Measurements from ENCODE around the gene WNT11. TPM values are rescaled to one million over a fixed set of nuclear protein-coding genes. Genes with fewer than 3 reads are reported as not detected.

The WNT11 gene
- total and polyA plus RNA-seq, 9 donors = 10.1 to 24.8 (median 14.1) TPM

DNA sequence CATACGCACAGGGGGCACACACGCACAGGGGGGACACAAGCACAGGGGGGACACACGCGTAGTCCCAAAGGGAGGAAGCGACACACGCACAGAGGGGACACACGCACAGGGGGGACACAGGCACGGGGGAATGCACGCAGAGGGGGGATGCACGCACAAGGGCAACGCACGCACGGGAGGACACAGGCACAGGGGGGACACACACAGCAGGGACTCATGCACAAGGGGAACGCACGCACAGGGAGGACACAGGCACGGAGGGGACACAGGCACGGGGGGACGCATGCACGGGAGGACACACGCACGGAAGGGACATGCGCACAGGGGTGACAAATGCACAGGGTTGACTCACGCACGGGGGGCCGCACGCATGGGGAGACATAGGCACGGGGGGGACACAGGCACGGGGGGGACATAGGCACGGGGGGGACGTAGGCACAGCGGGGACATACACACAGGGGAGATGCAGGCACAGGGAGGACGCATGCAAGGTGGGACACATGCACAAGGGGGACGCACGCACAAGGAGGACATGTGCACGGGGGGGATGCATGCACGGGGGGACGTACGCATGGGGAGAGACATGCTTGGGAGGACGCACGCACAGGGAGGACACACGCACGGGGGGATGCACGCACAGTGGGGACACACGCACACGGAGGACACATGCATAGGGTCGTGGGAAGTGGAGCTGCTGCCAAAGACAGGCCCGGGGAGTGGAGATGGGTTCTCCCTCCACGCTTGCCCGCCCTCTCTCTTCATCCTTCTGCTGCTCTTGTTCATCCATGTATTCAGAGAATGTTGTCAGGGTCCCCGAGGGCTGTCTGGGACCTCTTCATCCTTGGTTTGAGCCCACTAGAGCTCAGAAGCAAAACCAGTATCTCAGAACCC is 41.2 kb downstream of the WNT11 start:
- no peak overlapping the region for H3K27ac ChIP-seq (ENCODE audit: low read length)
- no peak overlapping the region for H3K4me3 ChIP-seq (ENCODE audit: low read length)
- no peak for DNase-seq
- no peaks in the 10 kb centered on the region for H3K9me3 ChIP-seq (replicated peaks; ENCODE audit: control insufficient read depth, low read depth, low read length)
- peaks cover 16% of the 10 kb centered on the region for H3K27me3 ChIP-seq (ENCODE audit: control insufficient read depth, insufficient read depth, low read length)
- WGBS (ENCODE audit: insufficient coverage) = 86% methylated on average over 45 of the region's 50 CpGs
- no peaks in the 10 kb centered on the region for H3K36me3 ChIP-seq (ENCODE audit: control insufficient read depth, insufficient read depth, low read length)
- H3K4me1 ChIP-seq (ENCODE audit: control insufficient read depth, insufficient read depth, low read length) = peaks cover 37% of the 10 kb centered on the region

DNA sequence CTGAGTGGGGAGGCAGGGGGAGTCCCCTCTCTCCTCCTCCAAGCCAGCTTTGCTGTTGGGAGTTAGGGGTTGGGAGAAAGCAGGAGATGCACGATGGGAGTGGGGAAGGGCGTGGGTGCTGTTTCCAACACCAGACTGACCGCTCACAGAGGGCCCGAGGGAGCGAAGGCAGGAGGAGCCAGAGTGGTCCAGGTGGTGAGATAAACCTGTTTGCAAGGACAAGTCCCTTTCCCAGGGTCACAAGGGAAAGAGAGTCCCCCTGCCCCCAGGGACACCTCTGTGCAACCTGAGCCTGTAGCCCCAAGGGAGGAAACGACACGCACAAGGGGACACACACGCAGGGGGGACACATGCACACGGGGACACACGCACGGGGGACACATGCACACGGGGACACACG is 42.2 kb downstream of the WNT11 start:
- DNase-seq = no peak
- no peak overlapping the region for H3K27ac ChIP-seq (ENCODE audit: low read length)
- WGBS (ENCODE audit: insufficient coverage) = 68% methylated on average over 7 of the region's 13 CpGs
- no peaks in the 10 kb centered on the region for H3K9me3 ChIP-seq (replicated peaks; ENCODE audit: control insufficient read depth, low read depth, low read length)
- no peak overlapping the region for H3K4me3 ChIP-seq (ENCODE audit: low read length)
- no peaks in the 10 kb centered on the region for H3K36me3 ChIP-seq (ENCODE audit: control insufficient read depth, insufficient read depth, low read length)
- peaks cover 42% of the 10 kb centered on the region for H3K4me1 ChIP-seq (ENCODE audit: control insufficient read depth, insufficient read depth, low read length)
- H3K27me3 ChIP-seq (ENCODE audit: control insufficient read depth, insufficient read depth, low read length) = peaks cover 16% of the 10 kb centered on the region

DNA sequence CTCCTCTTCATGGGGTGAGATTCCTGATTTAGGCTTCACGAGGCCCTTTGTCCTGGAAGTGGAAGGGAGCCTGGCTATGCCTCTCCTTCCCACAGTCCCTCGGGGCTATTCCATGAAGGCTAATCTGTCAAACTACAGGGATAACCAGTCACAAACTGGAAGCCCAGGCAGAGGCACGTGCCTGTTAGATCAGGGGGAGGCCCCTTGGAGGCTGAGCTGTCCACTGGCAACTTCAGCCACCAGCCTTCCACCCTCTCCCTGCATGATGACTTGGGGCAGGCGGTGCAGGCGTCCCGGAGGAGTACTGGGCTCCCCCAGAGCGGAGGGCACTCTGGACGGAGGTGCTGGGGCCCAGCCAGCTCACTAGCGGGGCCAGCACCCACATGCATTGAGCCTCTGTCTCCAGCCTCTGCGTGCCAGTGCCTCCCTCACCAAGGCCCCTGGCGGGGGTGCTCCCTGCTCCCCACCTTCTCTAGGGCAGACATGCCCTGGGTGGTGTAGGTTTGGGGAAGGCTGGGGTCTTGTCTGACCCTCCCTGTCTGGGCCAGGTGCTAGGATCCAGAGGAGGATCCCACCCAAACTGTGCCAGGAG is 42.9 kb downstream of the WNT11 start:
- no peaks in the 10 kb centered on the region for H3K9me3 ChIP-seq (replicated peaks; ENCODE audit: control insufficient read depth, low read depth, low read length)

DNA sequence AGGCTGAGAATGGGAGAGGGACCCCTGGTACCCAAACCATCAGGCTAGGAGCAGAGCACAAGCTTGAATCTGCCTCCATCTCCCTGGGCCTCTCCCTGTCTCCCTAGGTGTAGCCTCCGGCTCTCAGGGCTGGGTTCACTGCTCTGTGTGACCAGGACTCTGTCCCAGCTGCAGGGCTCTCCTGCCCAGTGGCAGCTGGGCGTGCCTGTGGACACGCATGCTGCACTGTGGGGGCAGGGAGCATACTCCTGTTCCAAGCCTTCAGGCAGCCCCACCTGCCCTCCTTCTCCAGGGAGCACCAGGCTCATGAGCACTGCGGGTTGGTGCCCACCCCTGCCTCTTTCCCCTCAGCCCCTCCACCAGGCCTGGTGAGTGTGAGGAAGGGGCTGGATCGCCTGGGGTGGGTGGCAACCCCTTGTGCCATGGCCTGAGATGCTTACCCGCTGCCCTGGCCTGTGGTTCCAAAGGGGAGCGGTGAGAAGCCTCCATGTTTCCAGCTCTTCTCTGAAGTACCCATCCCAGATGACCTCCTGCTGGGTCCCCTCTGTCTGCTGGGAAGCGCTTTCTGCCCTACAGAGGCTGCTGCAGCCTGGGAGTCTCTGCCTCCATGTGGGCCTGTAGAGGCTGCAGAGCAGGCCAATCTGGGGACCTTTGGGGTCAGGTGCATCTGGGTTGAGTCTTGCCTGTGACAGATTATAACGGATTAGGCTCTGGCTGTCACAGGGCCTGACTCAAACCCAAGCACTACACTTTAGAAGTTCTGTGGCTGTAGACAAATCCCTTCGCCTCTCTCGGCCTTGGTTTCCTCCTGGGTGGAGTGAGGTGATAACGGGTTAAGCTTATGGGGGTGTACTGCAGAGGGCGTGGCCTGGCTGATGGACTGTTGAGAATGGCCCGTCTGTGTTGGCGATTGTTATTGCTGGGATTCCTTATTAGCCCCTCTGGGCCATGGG is 43.7 kb downstream of the WNT11 start:
- no peak for DNase-seq
- no peak overlapping the region for H3K27ac ChIP-seq (ENCODE audit: low read length)
- peaks cover 48% of the 10 kb centered on the region for H3K4me1 ChIP-seq (ENCODE audit: control insufficient read depth, insufficient read depth, low read length)
- no peaks in the 10 kb centered on the region for H3K36me3 ChIP-seq (ENCODE audit: control insufficient read depth, insufficient read depth, low read length)
- 77% methylated on average over 9 of the region's 15 CpGs for WGBS (ENCODE audit: insufficient coverage)
- H3K4me3 ChIP-seq (ENCODE audit: low read length) = no peak overlapping the region
- H3K27me3 ChIP-seq (ENCODE audit: control insufficient read depth, insufficient read depth, low read length) = peaks cover 16% of the 10 kb centered on the region
- H3K9me3 ChIP-seq (replicated peaks; ENCODE audit: control insufficient read depth, low read depth, low read length) = no peaks in the 10 kb centered on the region

More for the DNA sequence above, 42.9 kb downstream of the WNT11 start:
- Histone ChIP-seq H3K36me3 (ENCODE audit: control insufficient read depth, insufficient read depth, low read length) (no peaks in the 10 kb centered on the region), H3K27me3 (ENCODE audit: control insufficient read depth, insufficient read depth, low read length) (peaks cover 16% of the 10 kb centered on the region), H3K4me1 (ENCODE audit: control insufficient read depth, insufficient read depth, low read length) (peaks cover 43% of the 10 kb centered on the region), H3K4me3 (ENCODE audit: low read length) (no peak overlapping the region), H3K27ac (ENCODE audit: low read length) (no peak overlapping the region)
- 86% methylated on average over 4 of the region's 11 CpGs for WGBS (ENCODE audit: insufficient coverage)
- DNase-seq = no peak

DNA sequence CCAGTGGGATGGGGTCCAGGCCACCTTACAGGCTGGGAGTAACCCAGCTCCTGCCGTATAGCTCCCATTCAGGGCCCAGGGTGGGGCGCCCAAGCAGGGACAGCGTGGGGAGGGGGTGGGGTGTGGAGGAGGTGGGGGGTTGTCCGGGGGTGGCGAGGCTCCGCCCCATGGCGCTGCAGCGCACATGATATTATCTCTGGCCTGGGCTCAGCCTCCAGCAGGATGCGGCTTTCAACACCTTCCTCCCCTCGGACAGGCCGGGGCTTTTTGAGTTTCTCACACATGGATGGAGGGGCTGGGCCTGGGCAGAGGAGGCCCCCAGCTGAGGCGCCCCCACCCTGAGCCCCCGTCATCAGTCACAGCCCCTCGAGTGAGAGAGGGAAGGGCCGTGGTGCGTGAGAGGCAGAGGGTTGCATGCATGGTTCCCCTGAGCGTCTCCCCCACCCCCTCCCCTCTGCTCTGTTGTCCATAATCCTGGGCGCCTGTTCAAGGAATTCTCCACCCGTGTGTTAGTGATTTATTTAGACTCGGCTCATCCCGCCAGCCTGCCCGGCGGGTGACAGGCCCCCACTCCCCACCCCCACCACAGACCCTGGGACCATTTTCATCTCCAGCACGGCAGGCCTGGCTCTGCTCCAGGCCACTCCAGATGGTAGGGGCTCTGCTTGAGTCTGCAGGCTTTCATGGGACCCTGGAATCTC is 44.9 kb downstream of the WNT11 start:
- no peak overlapping the region for H3K4me3 ChIP-seq (ENCODE audit: low read length)
- no peaks in the 10 kb centered on the region for H3K9me3 ChIP-seq (replicated peaks; ENCODE audit: control insufficient read depth, low read depth, low read length)
- peaks cover 9% of the 10 kb centered on the region for H3K27me3 ChIP-seq (ENCODE audit: control insufficient read depth, insufficient read depth, low read length)
- no peak overlapping the region for H3K27ac ChIP-seq (ENCODE audit: low read length)
- peak; percentile 76 for DNase-seq
- no peaks in the 10 kb centered on the region for H3K36me3 ChIP-seq (ENCODE audit: control insufficient read depth, insufficient read depth, low read length)
- 13% methylated on average over 7 of the region's 24 CpGs for WGBS (ENCODE audit: insufficient coverage)
- H3K4me1 ChIP-seq (ENCODE audit: control insufficient read depth, insufficient read depth, low read length) = peaks cover 54% of the 10 kb centered on the region

DNA sequence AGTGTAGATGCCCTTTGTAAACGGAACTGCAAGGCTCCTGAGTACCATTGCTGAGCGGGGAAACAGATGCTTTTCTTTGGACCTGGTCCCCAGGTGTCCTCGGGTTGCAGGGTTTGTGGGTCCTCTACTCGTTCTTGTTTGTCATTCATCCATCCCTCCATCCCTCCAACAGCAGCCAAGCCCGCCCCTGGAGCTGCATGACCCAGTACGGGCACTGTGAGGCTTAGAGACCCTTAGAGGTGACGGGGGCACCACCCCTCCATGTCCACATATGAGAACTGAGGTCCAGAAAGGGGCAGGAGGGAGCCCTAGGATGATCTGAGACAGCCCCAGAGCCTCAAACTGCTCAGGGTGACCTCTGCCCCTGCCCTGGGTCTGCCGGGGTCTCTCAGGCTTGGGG is 45.4 kb downstream of the WNT11 start:
- Histone ChIP-seq H3K27ac (ENCODE audit: low read length) (no peak overlapping the region), H3K27me3 (ENCODE audit: control insufficient read depth, insufficient read depth, low read length) (peaks cover 9% of the 10 kb centered on the region), H3K36me3 (ENCODE audit: control insufficient read depth, insufficient read depth, low read length) (no peaks in the 10 kb centered on the region), H3K4me1 (ENCODE audit: control insufficient read depth, insufficient read depth, low read length) (peaks cover 55% of the 10 kb centered on the region), H3K9me3 (replicated peaks; ENCODE audit: control insufficient read depth, low read depth, low read length) (no peaks in the 10 kb centered on the region), H3K4me3 (ENCODE audit: low read length) (no peak overlapping the region)
- 53% methylated on average over 3 of the region's 8 CpGs for WGBS (ENCODE audit: insufficient coverage)
- no peak for DNase-seq

DNA sequence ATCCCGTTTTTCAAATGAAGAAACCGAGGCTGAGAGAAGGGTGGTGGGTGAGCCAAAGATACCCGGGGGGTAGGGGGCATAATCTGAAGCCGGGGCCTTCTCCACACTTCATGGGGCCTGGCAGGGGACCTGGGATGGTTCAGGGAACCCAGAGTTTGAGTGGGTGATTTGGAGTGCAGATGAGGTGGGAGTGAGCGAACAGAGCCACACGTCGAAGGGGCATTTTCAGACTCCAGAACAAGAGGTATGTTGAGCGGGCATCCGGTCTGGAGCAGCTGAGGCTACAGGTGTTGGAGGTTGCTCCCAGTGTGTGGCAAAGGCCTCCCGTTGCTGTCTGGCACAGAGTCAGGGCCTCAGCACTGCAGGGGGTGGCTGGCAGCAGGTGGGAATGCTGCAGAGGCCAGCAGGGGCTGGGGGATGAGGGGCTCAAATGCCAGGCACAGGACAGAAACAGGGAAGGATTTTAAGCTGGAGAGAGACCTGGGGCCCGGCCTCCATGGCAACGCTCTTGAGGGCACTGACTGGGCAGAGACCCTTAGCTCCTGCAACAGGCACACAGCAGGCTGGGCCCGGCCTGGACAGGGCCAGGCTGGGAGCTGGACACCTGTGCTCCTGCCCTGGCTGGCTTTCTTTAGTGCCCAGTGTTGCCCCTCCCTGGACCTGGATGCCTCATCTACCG is 46.2 kb downstream of the WNT11 start:
- H3K4me3 ChIP-seq (ENCODE audit: low read length) = no peak overlapping the region

DNA sequence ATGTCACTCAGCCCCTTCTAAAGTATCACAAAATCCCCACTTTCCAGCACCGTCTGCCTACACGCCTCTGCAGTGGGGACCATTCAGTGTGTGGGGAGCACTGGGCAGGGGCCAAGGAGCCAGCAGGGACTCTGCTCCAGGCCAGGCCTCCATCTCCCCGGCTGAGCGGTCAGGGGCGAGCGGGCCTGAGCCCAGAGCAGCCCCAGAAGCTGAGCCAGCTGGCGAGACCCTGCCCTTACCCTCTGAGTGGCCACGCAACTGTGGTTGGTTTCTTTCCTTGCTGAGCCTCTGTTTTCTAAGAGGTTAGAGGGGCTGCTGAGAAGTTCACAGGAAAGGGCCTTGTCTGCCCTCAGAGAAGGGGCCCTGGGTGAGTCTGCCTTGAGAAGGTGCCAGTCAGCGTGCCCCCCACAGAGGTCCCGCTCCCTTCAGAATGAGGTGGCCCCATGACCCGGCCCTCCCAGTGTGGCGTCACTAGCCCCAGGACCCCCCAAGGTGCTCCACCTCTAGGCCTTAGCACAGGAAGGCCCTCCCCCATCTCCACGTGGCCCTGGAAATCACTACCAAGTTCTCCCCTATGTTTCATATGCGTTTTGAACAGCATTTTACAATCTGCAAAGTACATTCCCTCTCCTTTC is 46.9 kb downstream of the WNT11 start:
- Histone ChIP-seq H3K27ac (ENCODE audit: low read length) (no peak overlapping the region), H3K4me3 (ENCODE audit: low read length) (no peak overlapping the region), H3K9me3 (replicated peaks; ENCODE audit: control insufficient read depth, low read depth, low read length) (no peaks in the 10 kb centered on the region), H3K36me3 (ENCODE audit: control insufficient read depth, insufficient read depth, low read length) (no peaks in the 10 kb centered on the region), H3K4me1 (ENCODE audit: control insufficient read depth, insufficient read depth, low read length) (peaks cover 58% of the 10 kb centered on the region), H3K27me3 (ENCODE audit: control insufficient read depth, insufficient read depth, low read length) (peaks cover 4% of the 10 kb centered on the region)
- WGBS (ENCODE audit: insufficient coverage) = 85% methylated on average over 9 of the region's 14 CpGs
- no peak for DNase-seq

More for the DNA sequence above, 46.2 kb downstream of the WNT11 start:
- 82% methylated on average over 12 of the region's 14 CpGs for WGBS (ENCODE audit: insufficient coverage)
- Histone ChIP-seq H3K36me3 (ENCODE audit: control insufficient read depth, insufficient read depth, low read length) (no peaks in the 10 kb centered on the region), H3K4me1 (ENCODE audit: control insufficient read depth, insufficient read depth, low read length) (peaks cover 58% of the 10 kb centered on the region), H3K9me3 (replicated peaks; ENCODE audit: control insufficient read depth, low read depth, low read length) (no peaks in the 10 kb centered on the region), H3K27ac (ENCODE audit: low read length) (no peak overlapping the region), H3K27me3 (ENCODE audit: control insufficient read depth, insufficient read depth, low read length) (peaks cover 4% of the 10 kb centered on the region)
- no peak for DNase-seq

Data from muscle of leg (tissue), 11 donors.